GM12891 (cell line): ENCODE data around the gene SHISA5.

Experiments used
- POLR2A ChIP-seq: IDR thresholded peaks from 2 replicates; pipeline ENCODE4 v1.6.1; 2011; ENCODE audit warnings: low read depth, low read length, control low read depth
- SPI1 ChIP-seq: IDR thresholded peaks from 2 replicates; pipeline ENCODE4 v1.6.1; 2011; ENCODE audit warnings: low read depth, low read length, control low read depth
- TAF1 ChIP-seq: IDR thresholded peaks from 2 replicates; pipeline ENCODE4 v1.6.1; 2011; ENCODE audit warnings: low read depth, low read length, control low read depth

DNA sequence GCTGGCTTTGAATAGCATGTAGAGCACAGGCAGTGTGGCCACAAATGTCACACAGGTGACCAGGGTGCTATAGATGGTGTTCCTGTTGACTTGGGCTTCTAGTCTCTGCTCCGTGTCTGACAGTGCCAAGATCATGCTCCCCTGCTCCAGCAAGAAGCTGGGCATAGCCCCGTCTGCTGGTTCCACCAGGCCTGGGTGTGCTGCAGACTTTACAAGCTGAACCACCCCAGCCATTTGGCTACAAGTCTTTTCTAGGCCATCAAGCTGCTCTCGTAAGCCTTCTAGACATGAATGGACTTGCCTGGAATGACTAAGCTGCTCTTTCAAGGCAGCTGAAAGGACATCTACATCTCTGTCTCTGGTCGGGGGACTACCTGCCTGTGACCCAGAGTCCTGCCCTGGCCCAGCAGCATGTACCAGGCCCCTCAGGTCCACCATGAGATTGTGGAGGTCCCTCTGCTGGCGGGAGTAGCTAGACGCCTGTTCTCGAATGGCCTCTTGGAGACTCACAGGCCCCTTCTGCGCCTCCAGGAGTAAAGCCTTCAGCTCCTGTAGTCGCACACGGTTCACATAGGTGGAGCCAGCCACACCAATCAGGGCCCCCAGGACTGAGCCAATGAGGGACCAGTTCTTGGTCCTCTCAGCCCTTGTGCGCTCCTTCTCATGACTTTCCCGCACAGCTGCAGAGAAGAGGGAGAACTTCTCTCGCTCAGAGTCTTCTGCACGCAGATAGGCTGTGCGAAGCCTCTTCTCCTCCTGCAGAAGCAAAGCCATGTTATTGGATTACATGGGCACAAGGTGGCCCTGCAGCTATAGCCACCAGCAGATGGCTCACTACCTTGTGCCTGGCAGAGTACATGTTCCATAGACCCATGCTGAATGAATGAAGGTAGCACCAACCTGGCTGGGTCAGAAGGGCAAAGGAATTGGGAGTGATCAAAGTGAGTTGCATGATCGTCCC, 71.3 kb downstream of the SHISA5 start:
- TF ChIP-seq TAF1 (no peak), POLR2A (no peak), SPI1 (no peak)
